GM18526 (cell line): ENCODE data around the gene B9D2.

Experiments
- POLR2A ChIP-seq: IDR thresholded peaks from 3 replicates; pipeline ENCODE4 v1.6.1; 2011; ENCODE audit not compliant: insufficient read length; ENCODE audit errors: extremely low read depth

B9D2 gene

GRCh38 chr19:41351339-41352245 lies 12.4 kb downstream of the B9D2 start:
- peak; percentile 45 for TF ChIP-seq POLR2A

- no peak for TF ChIP-seq POLR2A
These were observed 13.1 kb downstream of the B9D2 start for GRCh38 chr19:41350735-41351338.

GRCh38 chr19:41344162-41344561 lies 19.8 kb downstream of the B9D2 start:
- TF ChIP-seq POLR2A: no peak

- no peak for TF ChIP-seq POLR2A
These were observed 22.1 kb downstream of the B9D2 start for GRCh38 chr19:41341669-41342490.

GRCh38 chr19:41339936-41340335 lies 24.0 kb downstream of the B9D2 start:
- TF ChIP-seq POLR2A: no peak

- TF ChIP-seq POLR2A: no peak
These were observed 28.5 kb downstream of the B9D2 start for GRCh38 chr19:41335467-41335866.

- no peak for TF ChIP-seq POLR2A
These were observed 29.2 kb downstream of the B9D2 start for GRCh38 chr19:41334793-41335192.

- no peak for TF ChIP-seq POLR2A
These were observed 31.5 kb downstream of the B9D2 start for GRCh38 chr19:41332468-41332867.

GRCh38 chr19:41332000-41332399 lies 31.9 kb downstream of the B9D2 start:
- no peak for TF ChIP-seq POLR2A

GRCh38 chr19:41330946-41331678 lies 32.8 kb downstream of the B9D2 start:
- TF ChIP-seq POLR2A: no peak

GRCh38 chr19:41330481-41330880 lies 33.5 kb downstream of the B9D2 start:
- TF ChIP-seq POLR2A: no peak

GRCh38 chr19:41328842-41329225 lies 35.1 kb downstream of the B9D2 start:
- TF ChIP-seq POLR2A: no peak

- TF ChIP-seq POLR2A: no peak
These were observed 35.6 kb downstream of the B9D2 start for GRCh38 chr19:41328157-41328841.

GRCh38 chr19:41327576-41328156 lies 36.3 kb downstream of the B9D2 start:
- peak; percentile 31 for TF ChIP-seq POLR2A
